ENCODE data around the gene RHEX. TPM values are rescaled to one million over a fixed set of nuclear protein-coding genes. Genes with fewer than 3 reads are reported as not detected.

RHEX gene
- total RNA-seq, 2 experiments from 2014 or later, result not detected

DNA sequence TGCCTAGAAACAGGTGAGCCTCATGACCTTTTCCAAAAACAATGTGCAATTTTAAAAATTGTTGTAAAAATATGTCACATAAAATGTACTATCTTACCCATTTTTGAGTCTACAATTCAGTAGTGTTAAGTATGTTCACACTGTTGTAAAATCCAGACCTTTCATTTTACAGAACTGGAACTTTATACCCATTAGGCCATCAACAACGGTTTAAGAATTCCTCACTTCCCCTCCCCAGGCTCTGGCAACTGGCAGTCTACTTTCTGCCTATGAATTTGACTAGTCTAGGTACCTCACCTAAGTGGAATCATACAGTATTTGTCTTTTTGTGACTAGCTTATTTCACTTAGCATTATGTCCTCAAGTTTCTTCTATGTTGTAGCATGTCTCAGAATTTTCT is 37.9 kb upstream of the RHEX start:
- peaks cover 21% of the 10 kb centered on the region for H3K4me1 Mint-ChIP-seq (ENCODE audit: low read depth)

DNA sequence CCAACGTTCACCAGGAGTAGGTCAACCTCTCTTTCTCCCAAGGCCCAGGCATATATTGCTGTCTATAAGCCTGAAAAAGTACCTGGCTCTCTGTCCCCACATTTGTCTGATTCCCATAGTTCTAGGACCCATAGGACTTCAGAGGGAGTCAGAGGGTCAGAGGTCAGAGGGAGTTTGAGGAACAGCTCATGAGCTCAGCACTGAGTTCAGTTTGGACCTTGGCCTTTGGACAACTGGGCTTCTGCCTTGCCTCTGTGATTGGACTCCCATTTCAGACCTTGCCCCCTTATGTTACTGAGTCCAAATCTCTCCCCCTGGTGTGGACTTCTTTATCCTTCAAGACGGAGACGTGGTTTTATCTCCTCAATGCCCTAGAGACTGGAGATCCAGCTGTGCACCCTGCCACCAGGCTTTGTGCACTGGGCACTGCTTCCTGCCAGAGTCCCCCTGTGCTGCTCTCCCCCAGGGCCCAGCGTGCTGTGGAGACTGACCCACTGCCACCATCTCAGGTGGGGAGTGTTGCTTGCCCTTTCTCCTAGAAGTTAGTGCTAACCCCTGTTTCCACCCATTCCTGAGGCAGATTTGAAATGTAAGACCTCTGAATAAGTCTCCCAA is 32.5 kb upstream of the RHEX start:
- H3K4me3 Mint-ChIP-seq, result no peak overlapping the region
- H3K4me1 Mint-ChIP-seq (ENCODE audit: low read depth), result peaks cover 6% of the 10 kb centered on the region
- DNase-seq, result no peak
- no peaks in the 10 kb centered on the region for H3K9me3 Mint-ChIP-seq
- CTCF ChIA-PET, result interaction anchor here (0.6 to 1.3 kb wide), 4 partner anchors 10 to 269 kb away, joined by 3 to 6 read pairs (median 3); no protein-coding TSS in a partner anchor
- H3K27me3 Mint-ChIP-seq (ENCODE audit: low read depth), result no peaks in the 10 kb centered on the region
- H3K36me3 Mint-ChIP-seq (ENCODE audit: low read depth), result no peaks in the 10 kb centered on the region
- H3K27ac Mint-ChIP-seq, result no peak overlapping the region
- intact Hi-C loops (cut with micrococcal nuclease), result no loop called here

More for the DNA sequence above, 37.9 kb upstream of the RHEX start:
- DNase-seq, result no peak
- intact Hi-C loops (cut with micrococcal nuclease), result no loop called here
- H3K9me3 Mint-ChIP-seq, result no peaks in the 10 kb centered on the region
- no peaks in the 10 kb centered on the region for H3K36me3 Mint-ChIP-seq (ENCODE audit: low read depth)
- no peak overlapping the region for H3K27ac Mint-ChIP-seq
- CTCF ChIA-PET, result interaction anchor here (2.2 kb wide), 1 partner anchor 38 kb away, joined by 6 read pairs; no protein-coding TSS in a partner anchor
- H3K4me3 Mint-ChIP-seq, result no peak overlapping the region
- H3K27me3 Mint-ChIP-seq (ENCODE audit: low read depth), result no peaks in the 10 kb centered on the region

DNA sequence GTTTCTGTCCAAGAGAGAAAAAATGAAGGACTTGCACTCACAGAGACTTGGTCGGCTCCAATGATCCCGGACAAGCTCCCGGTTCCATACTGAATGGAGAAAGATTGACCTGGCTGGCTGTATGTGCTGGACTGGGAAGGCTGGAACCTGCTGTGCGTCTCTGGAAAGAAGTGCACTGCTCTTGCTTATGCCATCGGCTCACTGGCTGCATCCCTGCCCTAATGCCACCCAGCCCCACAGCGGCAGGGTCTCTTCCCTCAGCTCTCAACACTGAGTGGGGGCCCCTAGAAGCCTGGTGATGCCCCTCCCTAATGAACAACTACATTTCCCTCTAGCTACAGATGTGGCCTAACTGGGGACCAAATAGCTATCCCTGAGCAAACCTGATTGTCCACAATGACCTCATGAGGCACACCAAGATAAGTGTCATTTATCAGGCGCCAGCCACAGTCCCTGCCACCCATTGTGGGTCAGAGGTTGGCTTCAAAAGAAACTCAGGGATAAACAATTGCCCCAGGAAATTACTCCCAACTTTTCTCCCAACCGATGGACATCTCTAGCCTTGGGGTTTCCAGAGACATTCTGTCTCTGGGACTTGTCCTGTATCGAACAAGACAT is 31.9 kb upstream of the RHEX start:
- H3K27ac Mint-ChIP-seq, result no peak overlapping the region
- H3K36me3 Mint-ChIP-seq (ENCODE audit: low read depth), result no peaks in the 10 kb centered on the region
- H3K4me3 Mint-ChIP-seq, result no peak overlapping the region
- no peak for DNase-seq
- CTCF ChIA-PET, result interaction anchor here (0.6 to 1.3 kb wide), 4 partner anchors 9 to 268 kb away, joined by 3 to 6 read pairs (median 3); no protein-coding TSS in a partner anchor
- peaks cover 6% of the 10 kb centered on the region for H3K4me1 Mint-ChIP-seq (ENCODE audit: low read depth)
- intact Hi-C loops (cut with micrococcal nuclease), result no loop called here
- no peaks in the 10 kb centered on the region for H3K9me3 Mint-ChIP-seq
- no peaks in the 10 kb centered on the region for H3K27me3 Mint-ChIP-seq (ENCODE audit: low read depth)

DNA sequence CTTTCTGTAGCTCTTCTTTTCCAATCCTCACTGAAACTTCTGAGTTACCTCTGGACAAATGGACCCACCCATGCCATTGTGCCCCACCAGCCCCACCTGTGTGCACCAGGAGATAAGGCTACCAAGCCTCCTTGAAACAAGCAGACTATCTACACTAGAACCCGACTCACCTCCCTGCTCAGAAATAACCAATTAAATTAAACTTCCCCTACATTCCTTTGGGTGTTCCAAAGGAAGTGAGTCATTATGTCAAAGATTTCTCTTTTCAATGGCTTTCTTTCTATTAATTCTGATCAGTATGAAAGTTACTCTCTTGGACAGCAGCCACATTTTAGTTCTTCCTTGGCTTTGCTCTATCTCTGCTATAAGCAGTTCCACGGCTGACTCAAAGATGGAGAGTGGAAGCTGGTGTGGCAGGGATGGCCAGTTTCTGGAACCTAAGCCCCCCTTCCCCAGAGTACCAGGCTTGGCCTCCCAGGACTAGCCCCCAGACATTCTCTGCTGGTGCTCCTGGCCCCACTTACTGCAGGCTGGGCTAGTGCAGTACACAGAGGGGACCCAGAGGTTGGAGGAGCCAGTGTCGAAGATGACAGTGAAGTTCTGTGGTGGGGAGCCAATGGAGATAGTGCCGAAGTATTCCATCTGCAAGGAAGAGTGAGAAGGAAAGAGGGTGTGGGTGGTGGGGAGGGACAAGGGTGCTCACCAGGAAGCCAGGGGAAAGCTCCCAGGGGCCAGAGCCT is 31.2 kb upstream of the RHEX start:
- CTCF ChIA-PET, result interaction anchor here (1.1 to 1.3 kb wide), 3 partner anchors 9 to 85 kb away, joined by 3 read pairs; no protein-coding TSS in a partner anchor
- DNase-seq, result no peak
- intact Hi-C loops (cut with micrococcal nuclease), result no loop called here
- H3K4me1 Mint-ChIP-seq (ENCODE audit: low read depth), result peaks cover 6% of the 10 kb centered on the region
- H3K36me3 Mint-ChIP-seq (ENCODE audit: low read depth), result no peaks in the 10 kb centered on the region
- no peak overlapping the region for H3K27ac Mint-ChIP-seq
- no peaks in the 10 kb centered on the region for H3K9me3 Mint-ChIP-seq
- H3K4me3 Mint-ChIP-seq, result no peak overlapping the region
- no peaks in the 10 kb centered on the region for H3K27me3 Mint-ChIP-seq (ENCODE audit: low read depth)

DNA sequence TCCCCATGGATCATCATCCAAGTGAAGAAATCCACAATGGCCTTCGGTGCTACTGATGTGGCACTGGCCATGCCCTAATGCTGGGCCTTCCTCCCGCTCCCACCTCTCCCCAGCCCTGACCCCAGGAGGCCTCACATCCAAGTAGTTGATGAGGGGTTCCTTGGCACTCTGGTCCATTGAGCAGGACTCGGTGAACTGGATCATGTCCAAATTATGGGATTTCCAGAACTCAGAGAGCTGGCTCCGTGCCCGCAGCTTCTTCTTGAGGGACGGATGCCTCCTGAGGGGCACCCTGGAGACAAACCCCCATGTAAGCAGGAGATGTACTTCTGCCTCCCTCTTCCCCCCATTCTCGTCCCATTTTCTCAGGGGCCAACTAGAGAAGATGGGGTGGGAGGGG is 30.2 kb upstream of the RHEX start:
- Mint-ChIP-seq H3K27ac (no peak overlapping the region), H3K36me3 (ENCODE audit: low read depth) (no peaks in the 10 kb centered on the region), H3K27me3 (ENCODE audit: low read depth) (no peaks in the 10 kb centered on the region), H3K4me3 (no peak overlapping the region), H3K9me3 (no peaks in the 10 kb centered on the region), H3K4me1 (ENCODE audit: low read depth) (peaks cover 6% of the 10 kb centered on the region)
- intact Hi-C loops (cut with micrococcal nuclease), result no loop called here
- CTCF ChIA-PET, result interaction anchor here (0.6 to 1.1 kb wide), 2 partner anchors 83 to 84 kb away, joined by 3 read pairs; no protein-coding TSS in a partner anchor
- no peak for DNase-seq

DNA sequence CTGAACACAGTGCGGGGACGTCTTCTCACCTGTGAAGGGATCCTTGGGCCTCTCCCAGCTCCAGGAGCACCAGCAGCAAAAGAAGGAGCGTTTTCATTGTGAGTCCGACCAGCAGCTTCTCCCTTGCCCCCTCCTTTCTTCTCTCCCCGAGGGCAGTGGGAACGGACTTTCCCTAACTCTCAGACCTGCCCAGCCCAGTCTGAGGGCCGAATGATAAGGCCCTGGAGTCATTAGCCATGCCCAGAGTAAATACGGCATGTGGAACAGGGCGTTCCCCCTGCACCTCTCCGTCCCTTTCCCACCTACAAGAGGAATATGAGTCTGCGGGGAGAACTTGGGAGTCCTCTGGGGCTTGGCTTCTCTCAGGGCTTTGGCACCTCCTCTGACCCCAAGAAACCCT is 29.3 kb upstream of the RHEX start, which contains the start of gene CTSE:
TSS of gene CTSE (minus strand) at position 201 of the 400 bp plus-strand sequence. CDS start at position 97, 104 bp downstream.
- Mint-ChIP-seq H3K4me3 (no peak within 1 kb of the TSS), H3K9me3 (no peaks in the 10 kb centered on the region), H3K4me1 (ENCODE audit: low read depth) (peaks cover 6% of the 10 kb centered on the region), H3K36me3 (ENCODE audit: low read depth) (no peaks in the 10 kb centered on the region), H3K27ac (no peak within 1 kb of the TSS), H3K27me3 (ENCODE audit: low read depth) (peaks cover under 1% of the 10 kb centered on the region)
- DNase-seq, result no peak
- CTCF ChIA-PET, result no interaction called here
- intact Hi-C loops (cut with micrococcal nuclease), result no loop called here

DNA sequence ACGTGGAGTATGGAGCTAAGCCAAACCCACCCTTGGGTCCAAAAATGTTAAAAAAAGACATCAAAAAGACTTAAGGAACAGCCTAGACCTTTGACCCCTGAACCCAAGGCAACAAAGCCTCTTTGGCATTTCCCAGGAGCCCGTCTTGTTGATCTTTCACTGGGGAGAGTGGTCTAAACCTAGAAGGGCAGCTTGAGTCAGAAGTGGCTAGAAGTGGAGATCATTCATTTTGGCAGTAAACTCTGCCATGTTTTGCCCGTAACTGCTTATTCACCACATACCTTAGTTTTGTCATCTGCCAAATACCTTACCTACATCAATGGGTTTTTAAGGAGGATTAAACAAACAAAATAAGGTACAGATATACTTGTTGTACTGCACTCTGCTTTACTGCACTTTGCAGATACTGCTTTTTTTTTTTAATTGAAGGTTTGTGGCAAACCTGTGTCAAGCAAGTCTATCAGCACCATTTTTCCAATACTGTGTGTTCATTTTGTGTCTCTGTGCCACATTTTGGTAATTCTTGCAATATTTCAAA is 27.6 kb upstream of the RHEX start:
- Mint-ChIP-seq H3K4me3 (no peak overlapping the region), H3K36me3 (ENCODE audit: low read depth) (no peaks in the 10 kb centered on the region), H3K27ac (no peak overlapping the region), H3K27me3 (ENCODE audit: low read depth) (peaks cover 4% of the 10 kb centered on the region), H3K9me3 (no peaks in the 10 kb centered on the region), H3K4me1 (ENCODE audit: low read depth) (peaks cover 6% of the 10 kb centered on the region)
- CTCF ChIA-PET, result no interaction called here
- intact Hi-C loops (cut with micrococcal nuclease), result no loop called here
- DNase-seq, result no peak

DNA sequence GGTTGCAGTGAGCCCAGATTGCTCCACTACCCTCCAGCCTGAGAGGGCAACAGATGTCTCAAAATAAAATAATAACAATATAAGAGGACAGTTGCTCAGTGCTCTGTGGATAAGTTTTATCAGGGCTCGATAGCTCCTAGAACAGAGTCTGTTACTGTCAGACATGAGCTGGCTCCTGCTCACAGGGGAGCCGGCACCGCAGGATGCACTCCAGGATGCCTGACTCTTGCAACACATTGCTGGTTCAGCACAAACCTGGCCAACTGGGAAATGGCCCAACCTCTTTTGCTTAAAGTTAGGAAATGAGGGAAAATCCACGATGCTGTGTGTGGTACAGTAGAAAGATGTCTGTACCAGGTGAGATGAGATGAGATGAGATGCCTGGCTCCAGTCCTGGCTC is 23.5 kb upstream of the RHEX start:
- Mint-ChIP-seq H3K27me3 (ENCODE audit: low read depth) (peaks cover 12% of the 10 kb centered on the region), H3K4me1 (ENCODE audit: low read depth) (no peaks in the 10 kb centered on the region), H3K27ac (no peak overlapping the region), H3K36me3 (ENCODE audit: low read depth) (no peaks in the 10 kb centered on the region), H3K9me3 (no peaks in the 10 kb centered on the region), H3K4me3 (no peak overlapping the region)
- DNase-seq, result no peak
- intact Hi-C loops (cut with micrococcal nuclease), result no loop called here
- CTCF ChIA-PET, result interaction anchor here (0.6 to 7.6 kb wide), 10 partner anchors 9 to 84 kb away, joined by 3 to 177 read pairs (median 6); no protein-coding TSS in a partner anchor

DNA sequence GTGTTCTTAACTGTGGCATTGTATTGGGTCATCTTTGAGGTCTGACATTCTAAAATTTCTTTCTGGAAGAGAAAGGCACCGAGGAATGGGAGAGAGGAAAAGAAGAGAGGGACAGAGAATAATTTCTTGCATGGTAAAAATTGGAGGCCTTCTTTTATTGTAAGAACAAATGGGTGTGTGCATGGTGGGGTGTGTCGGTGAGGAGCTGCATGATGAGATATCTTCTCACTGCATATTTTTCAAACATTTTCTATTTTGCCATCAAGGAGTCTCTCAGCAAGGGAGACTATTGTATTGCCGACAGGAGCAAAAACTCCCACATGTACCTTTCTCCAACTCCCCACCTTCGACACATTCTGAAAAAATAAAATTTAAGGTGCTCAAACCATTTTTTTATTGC is 22.8 kb upstream of the RHEX start:
- CTCF ChIA-PET, result interaction anchor here (0.7 to 7.6 kb wide), 23 partner anchors 8 to 318 kb away, joined by 3 to 177 read pairs (median 3); no protein-coding TSS in a partner anchor
- Mint-ChIP-seq H3K36me3 (ENCODE audit: low read depth) (no peaks in the 10 kb centered on the region), H3K27me3 (ENCODE audit: low read depth) (peaks cover 18% of the 10 kb centered on the region), H3K9me3 (no peaks in the 10 kb centered on the region), H3K4me3 (no peak overlapping the region), H3K4me1 (ENCODE audit: low read depth) (peaks cover 5% of the 10 kb centered on the region), H3K27ac (no peak overlapping the region)
- no peak for DNase-seq
- intact Hi-C loops (cut with micrococcal nuclease), result loop anchor here (1.0 kb wide), 2 partner anchors 46 to 76 kb away; no protein-coding TSS in a partner anchor

DNA sequence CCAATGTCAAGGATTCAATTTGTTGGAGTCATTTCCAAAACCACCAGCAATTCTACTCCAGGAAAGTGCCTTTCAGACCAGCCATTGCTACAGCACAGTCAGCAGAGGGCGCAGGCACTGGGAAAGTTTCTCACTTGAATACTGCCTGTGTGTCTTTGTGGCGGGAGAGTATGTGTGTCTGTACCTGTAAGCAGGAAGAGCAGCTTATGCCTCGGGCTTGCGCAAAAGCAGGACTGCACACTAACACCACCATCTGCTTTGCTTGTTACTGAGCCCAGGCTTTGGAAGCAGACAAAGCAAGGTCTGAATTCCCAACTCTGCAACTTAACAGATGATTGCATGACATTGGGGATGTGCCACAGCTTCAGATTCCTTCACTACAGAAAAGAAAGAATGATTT is 22.3 kb upstream of the RHEX start:
- H3K27ac Mint-ChIP-seq, result no peak overlapping the region

DNA sequence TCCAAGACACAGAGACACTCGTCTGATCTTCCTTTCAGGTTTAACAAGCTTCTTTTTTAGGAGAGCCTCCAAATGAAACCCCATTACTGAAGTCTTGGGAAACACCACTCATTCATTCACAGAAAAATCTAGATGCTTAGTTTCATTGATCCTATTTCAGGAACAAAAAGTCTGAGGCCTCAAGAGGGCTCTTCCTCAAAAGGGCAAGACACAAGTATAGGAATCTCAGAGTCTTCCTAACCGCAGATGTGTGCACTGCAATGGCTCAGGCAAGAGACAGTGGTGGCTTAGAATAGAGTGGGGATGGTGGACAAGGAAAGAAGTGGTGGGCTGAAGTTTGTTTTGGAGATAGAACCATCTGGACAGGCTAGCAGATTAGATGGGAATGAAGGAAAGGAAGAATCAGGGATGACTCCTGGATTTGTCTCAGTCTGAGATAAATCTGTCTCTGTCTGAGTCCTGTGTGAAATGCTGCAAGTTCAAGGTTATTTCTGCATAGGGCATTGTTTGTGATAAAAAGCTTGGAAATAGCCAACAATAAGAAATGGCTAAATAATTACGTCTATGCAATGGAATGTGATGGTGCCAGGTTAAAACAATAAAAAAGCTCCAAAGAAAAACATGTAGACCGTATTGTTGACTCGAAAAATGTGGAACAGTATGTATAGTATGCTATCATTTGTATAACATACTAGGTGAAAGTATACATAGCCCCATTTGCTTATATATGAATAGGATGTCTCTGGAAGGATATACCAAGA is 20.4 kb upstream of the RHEX start:
- CTCF ChIA-PET, result interaction anchor here (0.6 to 7.6 kb wide), 6 partner anchors 38 to 116 kb away, joined by 3 to 177 read pairs (median 4); no protein-coding TSS in a partner anchor
- H3K9me3 Mint-ChIP-seq, result no peaks in the 10 kb centered on the region
- H3K36me3 Mint-ChIP-seq (ENCODE audit: low read depth), result no peaks in the 10 kb centered on the region
- H3K27me3 Mint-ChIP-seq (ENCODE audit: low read depth), result peaks cover 18% of the 10 kb centered on the region
- DNase-seq, result no peak
- intact Hi-C loops (cut with micrococcal nuclease), result no loop called here
- no peak overlapping the region for H3K27ac Mint-ChIP-seq
- peaks cover 13% of the 10 kb centered on the region for H3K4me1 Mint-ChIP-seq (ENCODE audit: low read depth)
- no peak overlapping the region for H3K4me3 Mint-ChIP-seq

More for the DNA sequence above, 22.3 kb upstream of the RHEX start:
- DNase-seq, result peak; percentile 86
- no peaks in the 10 kb centered on the region for H3K9me3 Mint-ChIP-seq
- H3K36me3 Mint-ChIP-seq (ENCODE audit: low read depth), result no peaks in the 10 kb centered on the region
- no peak overlapping the region for H3K4me3 Mint-ChIP-seq
- peaks cover 18% of the 10 kb centered on the region for H3K27me3 Mint-ChIP-seq (ENCODE audit: low read depth)
- CTCF ChIA-PET, result interaction anchor here (0.7 to 7.6 kb wide), 24 partner anchors 9 to 319 kb away, joined by 3 to 177 read pairs (median 3); no protein-coding TSS in a partner anchor
- intact Hi-C loops (cut with micrococcal nuclease), result loop anchor here (1.0 kb wide), 2 partner anchors 46 to 76 kb away; no protein-coding TSS in a partner anchor
- H3K4me1 Mint-ChIP-seq (ENCODE audit: low read depth), result peaks cover 6% of the 10 kb centered on the region
